GM23338 (cell line): ENCODE data around the gene ARAP1. TPM values are rescaled to one million over a fixed set of nuclear protein-coding genes. Genes with fewer than 3 reads are reported as not detected.

Source experiments
- ATAC-seq: fragments of 200-7000 bp; cut with Tn5 transposase; 3 replicates; pipeline ENCODE4 v1.9.1; 2020
- DNase-seq: peaks from one replicate; pipeline ENCODE4 v3.0.0-alpha.2; 2015; ENCODE audit warnings: low spot score
- H2AFZ ChIP-seq: fragments of 200-600 bp; sonication (generic); 2 replicates; pipeline ENCODE4 v1.8.0; 2016; ENCODE audit warnings: antibody characterized with exemption, mild to moderate bottlenecking, moderate library complexity
- H3F3A ChIP-seq: fragments of 200-600 bp; sonication (generic); replicated peaks from 2 replicates; pipeline ENCODE4 v1.8.0; 2017; ENCODE audit warnings: antibody characterized with exemption, mixed run types, low read depth
- H3K27ac ChIP-seq: fragments of 200-600 bp; sonication (generic); 2 replicates; pipeline ENCODE4 v1.6.1; 2016; ENCODE audit warnings: low read depth
- H3K27me3 ChIP-seq: fragments of 200-600 bp; sonication (generic); 2 replicates; pipeline ENCODE4 v1.8.0; 2016; ENCODE audit warnings: mild to moderate bottlenecking, mixed run types, moderate library complexity; ENCODE audit not compliant: insufficient read depth
- H3K36me3 ChIP-seq: fragments of 200-600 bp; sonication (generic); 2 replicates; pipeline ENCODE4 v1.8.0; 2016; ENCODE audit warnings: mild to moderate bottlenecking; ENCODE audit not compliant: insufficient read depth
- H3K4me1 ChIP-seq: fragments of 200-600 bp; sonication (generic); 2 replicates; pipeline ENCODE4 v1.8.0; 2016; ENCODE audit warnings: mild to moderate bottlenecking, moderate library complexity; ENCODE audit not compliant: insufficient read depth
- H3K4me2 ChIP-seq: fragments of 200-600 bp; sonication (generic); 2 replicates; pipeline ENCODE4 v1.7.1; 2017; ENCODE audit warnings: mixed run types
- H3K4me3 ChIP-seq: fragments of 200-600 bp; sonication (generic); 2 replicates; pipeline ENCODE4 v1.6.1; 2016; ENCODE audit warnings: mixed run types
- H3K79me2 ChIP-seq: fragments of 200-600 bp; sonication (generic); replicated peaks from 2 replicates; pipeline ENCODE4 v1.8.0; 2017; ENCODE audit warnings: mild to moderate bottlenecking; ENCODE audit not compliant: insufficient read depth
- H3K9me2 ChIP-seq: fragments of 200-600 bp; sonication (generic); 2 replicates; pipeline ENCODE4 v1.8.0; 2017; ENCODE audit not compliant: insufficient read depth
- H4K20me1 ChIP-seq: fragments of 200-600 bp; sonication (generic); replicated peaks from 2 replicates; pipeline ENCODE4 v1.8.0; 2017; ENCODE audit warnings: mild to moderate bottlenecking; ENCODE audit not compliant: insufficient read depth
- H3K27ac Mint-ChIP-seq: 2 replicates; pipeline ENCODE4 v1.8.0; 2020; ENCODE audit warnings: inconsistent platforms, mild to moderate bottlenecking, moderate library complexity, mixed read lengths
- H3K27me3 Mint-ChIP-seq: 3 replicates; pipeline ENCODE4 v1.8.0; 2022; ENCODE audit warnings: low read depth, mild to moderate bottlenecking, moderate library complexity, mixed read lengths, inconsistent platforms; ENCODE audit not compliant: insufficient read depth, poor library complexity
- H3K36me3 Mint-ChIP-seq: 3 replicates; pipeline ENCODE4 v1.8.0; 2021; ENCODE audit warnings: low read depth, mild to moderate bottlenecking, inconsistent platforms, moderate library complexity, mixed read lengths
- H3K4me1 Mint-ChIP-seq: 3 replicates; pipeline ENCODE4 v1.8.0; 2020; ENCODE audit warnings: mild to moderate bottlenecking, inconsistent platforms, mixed read lengths
- H3K4me3 Mint-ChIP-seq: 3 replicates; pipeline ENCODE4 v1.8.0; 2021; ENCODE audit warnings: moderate library complexity, mild to moderate bottlenecking, inconsistent platforms, mixed read lengths
- H3K9me3 Mint-ChIP-seq: 3 replicates; pipeline ENCODE4 v1.8.0; 2020; ENCODE audit warnings: moderate library complexity, mild to moderate bottlenecking, inconsistent platforms, mixed read lengths
- CREB1 ChIP-seq: fragments of 250-450 bp; sonication (Bioruptor Pico); IDR thresholded peaks from 2 replicates; pipeline ENCODE4 v1.5.0; 2020; ENCODE audit warnings: low read depth, mild to moderate bottlenecking, moderate library complexity
- ETS1 ChIP-seq: IDR thresholded peaks from 2 replicates; pipeline ENCODE4 v1.6.1; 2016; ENCODE audit warnings: antibody characterized with exemption
- EZH2 ChIP-seq: fragments of 200-600 bp; sonication (generic); IDR thresholded peaks from one replicate; pipeline ENCODE4 v1.8.0; 2017; ENCODE audit warnings: antibody characterized with exemption, mild to moderate bottlenecking, low read depth; ENCODE audit not compliant: unreplicated experiment
- NANOG ChIP-seq: IDR thresholded peaks from 2 replicates; pipeline ENCODE4 v1.6.1; 2016; ENCODE audit warnings: antibody characterized with exemption, borderline replicate concordance
- STAT1 ChIP-seq: IDR thresholded peaks from one replicate; pipeline ENCODE4 v1.6.1; 2016; ENCODE audit warnings: antibody characterized with exemption; ENCODE audit not compliant: unreplicated experiment
- ZNF114 ChIP-seq: fragments of 250-450 bp; sonication (Bioruptor Pico); IDR thresholded peaks from 2 replicates; pipeline ENCODE4 v1.5.0; 2020; ENCODE audit warnings: mild to moderate bottlenecking, moderate library complexity
- polyA plus RNA-seq: library from polyadenylated mRNA; unstranded; fragments of >200 nt; fragmentation: Nextera tagmentation; extraction: Ambion mirVana; gene quantifications from 2 replicates; pipeline ENCODE4 v1.2.1, GENCODE V29; 2016
- total RNA-seq: library from RNA; depleted of rRNA; stranded (reverse); fragments of >200 nt; shearing (Covaris generic); gene quantifications from 2 replicates; pipeline ENCODE4 v1.2.3, GENCODE V29; 2014
- TF ChIP-seq, protein P1 (sequence below), 2 experiments: fragments of 200-600 bp in 1 of 2; sonication (generic) in 1 of 2; conservative IDR thresholded peaks; 2 replicates each; pipeline versions ENCODE4 v1.5.1 to v1.6.1; 2016 to 2017; ENCODE audit warnings: antibody characterized with exemption in 2 of 2, low read depth in 2 of 2, mild to moderate bottlenecking in 2 of 2, moderate library complexity in 1 of 2
- TF ChIP-seq, protein P2 (sequence below): IDR thresholded peaks from one replicate; pipeline ENCODE4 v1.6.1; 2018; ENCODE audit warnings: antibody characterized with exemption; ENCODE audit not compliant: unreplicated experiment
- TF ChIP-seq, protein P3 (sequence below): fragments of 250-450 bp; sonication (Bioruptor Pico); IDR thresholded peaks from 2 replicates; pipeline ENCODE4 v1.5.0; 2020; ENCODE audit warnings: mild to moderate bottlenecking, moderate library complexity

ARAP1 gene
- total and polyA plus RNA-seq, 2 experiments from 2014 or later: 24.5 to 116 TPM

DNA sequence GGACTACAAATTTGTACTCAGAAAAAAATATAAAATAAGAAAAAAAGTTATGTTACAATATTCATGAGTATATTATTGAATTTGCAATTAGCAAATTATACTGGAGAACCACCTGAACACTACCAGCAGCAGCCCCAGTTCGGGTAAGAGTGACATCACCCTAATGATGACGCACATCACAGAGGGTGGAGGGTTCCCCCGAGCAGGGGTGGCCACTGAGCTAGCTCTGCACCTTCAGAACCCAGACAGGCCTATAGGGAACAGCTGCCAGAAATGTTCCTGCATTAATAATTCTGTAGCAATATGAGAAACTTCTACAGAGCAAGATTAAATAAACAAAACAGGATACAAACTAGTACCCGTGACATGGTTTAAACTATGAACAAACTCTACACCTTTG is 17.5 kb upstream of the ARAP1 start:
- ATAC-seq (no peak), DNase-seq (no peak)
- Histone ChIP-seq H3K27ac (no peak overlapping the region), H3K36me3 (no peaks in the 10 kb centered on the region), H3F3A (no peaks in the 10 kb centered on the region; the same call in 1 of the 2 replicates), H3K4me1 (peaks cover 11% of the 10 kb centered on the region; the same call in 1 of the 2 replicates), H2AFZ (no peak overlapping the region), H3K4me3 (no peak overlapping the region), H3K4me2 (no peak overlapping the region), H3K27me3 (no peaks in the 10 kb centered on the region), H4K20me1 (no peaks in the 10 kb centered on the region), H3K79me2 (no peaks in the 10 kb centered on the region), H3K9me2 (no peaks in the 10 kb centered on the region)
- H3K4me3 Mint-ChIP-seq: no peak overlapping the region
- H3K4me1 Mint-ChIP-seq: peaks cover 25% of the 10 kb centered on the region
- H3K36me3 Mint-ChIP-seq: no peaks in the 10 kb centered on the region
- H3K27me3 Mint-ChIP-seq: peaks cover 18% of the 10 kb centered on the region
- TF ChIP-seq CREB1 (CRISPR knock-in tag) (no peak), STAT1 (no peak)
- H3K9me3 Mint-ChIP-seq: no peaks in the 10 kb centered on the region
- no peak overlapping the region for H3K27ac Mint-ChIP-seq

DNA sequence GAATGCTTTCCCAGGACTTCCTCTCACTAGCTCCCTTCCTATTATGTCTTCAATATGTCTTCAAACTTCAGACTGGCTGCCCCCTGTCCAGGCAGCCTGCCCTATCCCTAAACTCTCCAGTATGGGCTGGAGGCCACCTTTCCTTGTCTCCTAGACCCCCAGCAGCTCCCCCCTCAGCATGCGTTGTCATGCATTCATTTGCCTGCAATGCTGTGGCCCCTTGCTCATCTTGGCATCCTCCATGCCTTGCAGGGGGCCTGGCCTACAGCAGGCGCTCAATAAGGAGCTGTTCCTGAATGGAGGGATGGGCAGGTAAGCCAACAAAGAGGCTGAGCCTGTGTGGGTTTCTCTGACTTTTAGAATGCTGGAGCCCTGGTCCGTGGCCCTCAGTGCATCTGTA is 16.4 kb upstream of the ARAP1 start:
- ATAC-seq: peak; percentile 11
- peaks cover 34% of the 10 kb centered on the region for H3K4me1 Mint-ChIP-seq
- TF ChIP-seq, protein P1, sequence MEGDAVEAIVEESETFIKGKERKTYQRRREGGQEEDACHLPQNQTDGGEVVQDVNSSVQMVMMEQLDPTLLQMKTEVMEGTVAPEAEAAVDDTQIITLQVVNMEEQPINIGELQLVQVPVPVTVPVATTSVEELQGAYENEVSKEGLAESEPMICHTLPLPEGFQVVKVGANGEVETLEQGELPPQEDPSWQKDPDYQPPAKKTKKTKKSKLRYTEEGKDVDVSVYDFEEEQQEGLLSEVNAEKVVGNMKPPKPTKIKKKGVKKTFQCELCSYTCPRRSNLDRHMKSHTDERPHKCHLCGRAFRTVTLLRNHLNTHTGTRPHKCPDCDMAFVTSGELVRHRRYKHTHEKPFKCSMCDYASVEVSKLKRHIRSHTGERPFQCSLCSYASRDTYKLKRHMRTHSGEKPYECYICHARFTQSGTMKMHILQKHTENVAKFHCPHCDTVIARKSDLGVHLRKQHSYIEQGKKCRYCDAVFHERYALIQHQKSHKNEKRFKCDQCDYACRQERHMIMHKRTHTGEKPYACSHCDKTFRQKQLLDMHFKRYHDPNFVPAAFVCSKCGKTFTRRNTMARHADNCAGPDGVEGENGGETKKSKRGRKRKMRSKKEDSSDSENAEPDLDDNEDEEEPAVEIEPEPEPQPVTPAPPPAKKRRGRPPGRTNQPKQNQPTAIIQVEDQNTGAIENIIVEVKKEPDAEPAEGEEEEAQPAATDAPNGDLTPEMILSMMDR (conservative IDR thresholded peaks at IDR 0.05; ENCODE audit: low read depth in 2 of 2): no peak
- TF ChIP-seq STAT1 (no peak), ETS1 (no peak), NANOG (no peak), EZH2 (no peak), ZNF114 (CRISPR knock-in tag) (no peak)
- TF ChIP-seq, protein P2, sequence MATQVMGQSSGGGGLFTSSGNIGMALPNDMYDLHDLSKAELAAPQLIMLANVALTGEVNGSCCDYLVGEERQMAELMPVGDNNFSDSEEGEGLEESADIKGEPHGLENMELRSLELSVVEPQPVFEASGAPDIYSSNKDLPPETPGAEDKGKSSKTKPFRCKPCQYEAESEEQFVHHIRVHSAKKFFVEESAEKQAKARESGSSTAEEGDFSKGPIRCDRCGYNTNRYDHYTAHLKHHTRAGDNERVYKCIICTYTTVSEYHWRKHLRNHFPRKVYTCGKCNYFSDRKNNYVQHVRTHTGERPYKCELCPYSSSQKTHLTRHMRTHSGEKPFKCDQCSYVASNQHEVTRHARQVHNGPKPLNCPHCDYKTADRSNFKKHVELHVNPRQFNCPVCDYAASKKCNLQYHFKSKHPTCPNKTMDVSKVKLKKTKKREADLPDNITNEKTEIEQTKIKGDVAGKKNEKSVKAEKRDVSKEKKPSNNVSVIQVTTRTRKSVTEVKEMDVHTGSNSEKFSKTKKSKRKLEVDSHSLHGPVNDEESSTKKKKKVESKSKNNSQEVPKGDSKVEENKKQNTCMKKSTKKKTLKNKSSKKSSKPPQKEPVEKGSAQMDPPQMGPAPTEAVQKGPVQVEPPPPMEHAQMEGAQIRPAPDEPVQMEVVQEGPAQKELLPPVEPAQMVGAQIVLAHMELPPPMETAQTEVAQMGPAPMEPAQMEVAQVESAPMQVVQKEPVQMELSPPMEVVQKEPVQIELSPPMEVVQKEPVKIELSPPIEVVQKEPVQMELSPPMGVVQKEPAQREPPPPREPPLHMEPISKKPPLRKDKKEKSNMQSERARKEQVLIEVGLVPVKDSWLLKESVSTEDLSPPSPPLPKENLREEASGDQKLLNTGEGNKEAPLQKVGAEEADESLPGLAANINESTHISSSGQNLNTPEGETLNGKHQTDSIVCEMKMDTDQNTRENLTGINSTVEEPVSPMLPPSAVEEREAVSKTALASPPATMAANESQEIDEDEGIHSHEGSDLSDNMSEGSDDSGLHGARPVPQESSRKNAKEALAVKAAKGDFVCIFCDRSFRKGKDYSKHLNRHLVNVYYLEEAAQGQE: no peak
- TF ChIP-seq, protein P3, sequence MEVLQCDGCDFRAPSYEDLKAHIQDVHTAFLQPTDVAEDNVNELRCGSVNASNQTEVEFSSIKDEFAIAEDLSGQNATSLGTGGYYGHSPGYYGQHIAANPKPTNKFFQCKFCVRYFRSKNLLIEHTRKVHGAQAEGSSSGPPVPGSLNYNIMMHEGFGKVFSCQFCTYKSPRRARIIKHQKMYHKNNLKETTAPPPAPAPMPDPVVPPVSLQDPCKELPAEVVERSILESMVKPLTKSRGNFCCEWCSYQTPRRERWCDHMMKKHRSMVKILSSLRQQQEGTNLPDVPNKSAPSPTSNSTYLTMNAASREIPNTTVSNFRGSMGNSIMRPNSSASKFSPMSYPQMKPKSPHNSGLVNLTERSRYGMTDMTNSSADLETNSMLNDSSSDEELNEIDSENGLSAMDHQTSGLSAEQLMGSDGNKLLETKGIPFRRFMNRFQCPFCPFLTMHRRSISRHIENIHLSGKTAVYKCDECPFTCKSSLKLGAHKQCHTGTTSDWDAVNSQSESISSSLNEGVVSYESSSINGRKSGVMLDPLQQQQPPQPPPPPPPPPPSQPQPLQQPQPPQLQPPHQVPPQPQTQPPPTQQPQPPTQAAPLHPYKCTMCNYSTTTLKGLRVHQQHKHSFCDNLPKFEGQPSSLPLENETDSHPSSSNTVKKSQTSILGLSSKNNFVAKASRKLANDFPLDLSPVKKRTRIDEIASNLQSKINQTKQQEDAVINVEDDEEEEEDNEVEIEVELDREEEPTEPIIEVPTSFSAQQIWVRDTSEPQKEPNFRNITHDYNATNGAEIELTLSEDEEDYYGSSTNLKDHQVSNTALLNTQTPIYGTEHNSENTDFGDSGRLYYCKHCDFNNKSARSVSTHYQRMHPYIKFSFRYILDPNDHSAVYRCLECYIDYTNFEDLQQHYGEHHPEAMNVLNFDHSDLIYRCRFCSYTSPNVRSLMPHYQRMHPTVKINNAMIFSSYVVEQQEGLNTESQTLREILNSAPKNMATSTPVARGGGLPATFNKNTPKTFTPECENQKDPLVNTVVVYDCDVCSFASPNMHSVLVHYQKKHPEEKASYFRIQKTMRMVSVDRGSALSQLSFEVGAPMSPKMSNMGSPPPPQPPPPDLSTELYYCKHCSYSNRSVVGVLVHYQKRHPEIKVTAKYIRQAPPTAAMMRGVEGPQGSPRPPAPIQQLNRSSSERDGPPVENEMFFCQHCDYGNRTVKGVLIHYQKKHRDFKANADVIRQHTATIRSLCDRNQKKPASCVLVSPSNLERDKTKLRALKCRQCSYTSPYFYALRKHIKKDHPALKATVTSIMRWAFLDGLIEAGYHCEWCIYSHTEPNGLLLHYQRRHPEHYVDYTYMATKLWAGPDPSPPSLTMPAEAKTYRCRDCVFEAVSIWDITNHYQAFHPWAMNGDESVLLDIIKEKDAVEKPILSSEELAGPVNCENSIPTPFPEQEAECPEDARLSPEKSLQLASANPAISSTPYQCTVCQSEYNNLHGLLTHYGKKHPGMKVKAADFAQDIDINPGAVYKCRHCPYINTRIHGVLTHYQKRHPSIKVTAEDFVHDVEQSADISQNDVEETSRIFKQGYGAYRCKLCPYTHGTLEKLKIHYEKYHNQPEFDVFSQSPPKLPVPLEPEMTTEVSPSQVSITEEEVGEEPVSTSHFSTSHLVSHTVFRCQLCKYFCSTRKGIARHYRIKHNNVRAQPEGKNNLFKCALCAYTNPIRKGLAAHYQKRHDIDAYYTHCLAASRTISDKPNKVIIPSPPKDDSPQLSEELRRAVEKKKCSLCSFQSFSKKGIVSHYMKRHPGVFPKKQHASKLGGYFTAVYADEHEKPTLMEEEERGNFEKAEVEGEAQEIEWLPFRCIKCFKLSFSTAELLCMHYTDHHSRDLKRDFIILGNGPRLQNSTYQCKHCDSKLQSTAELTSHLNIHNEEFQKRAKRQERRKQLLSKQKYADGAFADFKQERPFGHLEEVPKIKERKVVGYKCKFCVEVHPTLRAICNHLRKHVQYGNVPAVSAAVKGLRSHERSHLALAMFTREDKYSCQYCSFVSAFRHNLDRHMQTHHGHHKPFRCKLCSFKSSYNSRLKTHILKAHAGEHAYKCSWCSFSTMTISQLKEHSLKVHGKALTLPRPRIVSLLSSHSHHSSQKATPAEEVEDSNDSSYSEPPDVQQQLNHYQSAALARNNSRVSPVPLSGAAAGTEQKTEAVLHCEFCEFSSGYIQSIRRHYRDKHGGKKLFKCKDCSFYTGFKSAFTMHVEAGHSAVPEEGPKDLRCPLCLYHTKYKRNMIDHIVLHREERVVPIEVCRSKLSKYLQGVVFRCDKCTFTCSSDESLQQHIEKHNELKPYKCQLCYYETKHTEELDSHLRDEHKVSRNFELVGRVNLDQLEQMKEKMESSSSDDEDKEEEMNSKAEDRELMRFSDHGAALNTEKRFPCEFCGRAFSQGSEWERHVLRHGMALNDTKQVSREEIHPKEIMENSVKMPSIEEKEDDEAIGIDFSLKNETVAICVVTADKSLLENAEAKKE (CRISPR knock-in tag): no peak

More for the DNA sequence above, 16.4 kb upstream of the ARAP1 start:
- no peaks in the 10 kb centered on the region for H3K9me2 ChIP-seq
- no peak overlapping the region for H3K4me2 ChIP-seq
- no peaks in the 10 kb centered on the region for H4K20me1 ChIP-seq
- H3K4me3 ChIP-seq: no peak overlapping the region
- no peak overlapping the region; the same call in 2 of the 3 replicates for H3K4me3 Mint-ChIP-seq
- peak overlapping the region; percentile 71 for H3K27ac Mint-ChIP-seq
- DNase-seq: no peak
- H3K4me1 ChIP-seq: peaks cover 14% of the 10 kb centered on the region; the same call in 1 of the 2 replicates
- no peaks in the 10 kb centered on the region for H3K79me2 ChIP-seq
- no peak overlapping the region for H2AFZ ChIP-seq
- no peaks in the 10 kb centered on the region for H3K27me3 ChIP-seq
- H3K27ac ChIP-seq: no peak overlapping the region
- no peaks in the 10 kb centered on the region; the same call in 1 of the 2 replicates for H3F3A ChIP-seq
- H3K36me3 ChIP-seq: no peaks in the 10 kb centered on the region
- H3K9me3 Mint-ChIP-seq: no peaks in the 10 kb centered on the region
- H3K36me3 Mint-ChIP-seq: no peaks in the 10 kb centered on the region
- H3K27me3 Mint-ChIP-seq: peaks cover 18% of the 10 kb centered on the region
